Chondrocyte (in vitro differentiated cells): Measurements from ENCODE around the gene ZBTB12. TPM values are rescaled to one million over a fixed set of nuclear protein-coding genes. Genes with fewer than 3 reads are reported as not detected.

Experiments
- DNase-seq: peaks from one replicate; pipeline ENCODE4 v3.0.0; 2021; ENCODE audit warnings: mixed read lengths, low spot score
- H3K27ac Mint-ChIP-seq: one replicate; pipeline ENCODE4 v1.8.0; 2021; ENCODE audit warnings: mild to moderate bottlenecking, moderate library complexity, mixed read lengths; ENCODE audit not compliant: unreplicated experiment
- H3K27me3 Mint-ChIP-seq: 2 replicates; pipeline ENCODE4 v1.8.0; 2021; ENCODE audit warnings: low read depth, mixed read lengths
- H3K36me3 Mint-ChIP-seq: 2 replicates; pipeline ENCODE4 v1.8.0; 2021; ENCODE audit warnings: low read depth, mixed read lengths
- H3K4me1 Mint-ChIP-seq: 2 replicates; pipeline ENCODE4 v1.8.0; 2021; ENCODE audit warnings: low read depth, mild to moderate bottlenecking, mixed read lengths
- H3K4me3 Mint-ChIP-seq: one replicate; pipeline ENCODE4 v1.8.0; 2021; ENCODE audit warnings: mild to moderate bottlenecking, moderate library complexity, mixed read lengths; ENCODE audit not compliant: unreplicated experiment
- H3K9me3 Mint-ChIP-seq: 2 replicates; pipeline ENCODE4 v1.8.0; 2021; ENCODE audit warnings: low read depth, mixed read lengths
- total RNA-seq: library from RNA; stranded (reverse); gene quantifications from 3 replicates; pipeline ENCODE4 v1.2.1, GENCODE V29; 2021
- TF ChIP-seq, protein P1 (sequence below): fragments of 200-600 bp; sonication (generic); IDR thresholded peaks from 2 replicates; pipeline ENCODE4 v1.5.0; 2021; ENCODE audit warnings: antibody characterized with exemption, mild to moderate bottlenecking, moderate library complexity

Gene ZBTB12
- total RNA-seq, 1 donor from 2014 or later = 6.7 TPM

GRCh38 chr6:31930962-31931361, 29.1 kb upstream of the ZBTB12 start:
- Mint-ChIP-seq H3K36me3 (no peaks in the 10 kb centered on the region), H3K27ac (no peak overlapping the region), H3K27me3 (peaks cover 9% of the 10 kb centered on the region), H3K4me1 (no peaks in the 10 kb centered on the region), H3K4me3 (no peak overlapping the region), H3K9me3 (no peaks in the 10 kb centered on the region)
- no peak for DNase-seq
- TF ChIP-seq, protein P1, sequence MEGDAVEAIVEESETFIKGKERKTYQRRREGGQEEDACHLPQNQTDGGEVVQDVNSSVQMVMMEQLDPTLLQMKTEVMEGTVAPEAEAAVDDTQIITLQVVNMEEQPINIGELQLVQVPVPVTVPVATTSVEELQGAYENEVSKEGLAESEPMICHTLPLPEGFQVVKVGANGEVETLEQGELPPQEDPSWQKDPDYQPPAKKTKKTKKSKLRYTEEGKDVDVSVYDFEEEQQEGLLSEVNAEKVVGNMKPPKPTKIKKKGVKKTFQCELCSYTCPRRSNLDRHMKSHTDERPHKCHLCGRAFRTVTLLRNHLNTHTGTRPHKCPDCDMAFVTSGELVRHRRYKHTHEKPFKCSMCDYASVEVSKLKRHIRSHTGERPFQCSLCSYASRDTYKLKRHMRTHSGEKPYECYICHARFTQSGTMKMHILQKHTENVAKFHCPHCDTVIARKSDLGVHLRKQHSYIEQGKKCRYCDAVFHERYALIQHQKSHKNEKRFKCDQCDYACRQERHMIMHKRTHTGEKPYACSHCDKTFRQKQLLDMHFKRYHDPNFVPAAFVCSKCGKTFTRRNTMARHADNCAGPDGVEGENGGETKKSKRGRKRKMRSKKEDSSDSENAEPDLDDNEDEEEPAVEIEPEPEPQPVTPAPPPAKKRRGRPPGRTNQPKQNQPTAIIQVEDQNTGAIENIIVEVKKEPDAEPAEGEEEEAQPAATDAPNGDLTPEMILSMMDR = no peak

DNA sequence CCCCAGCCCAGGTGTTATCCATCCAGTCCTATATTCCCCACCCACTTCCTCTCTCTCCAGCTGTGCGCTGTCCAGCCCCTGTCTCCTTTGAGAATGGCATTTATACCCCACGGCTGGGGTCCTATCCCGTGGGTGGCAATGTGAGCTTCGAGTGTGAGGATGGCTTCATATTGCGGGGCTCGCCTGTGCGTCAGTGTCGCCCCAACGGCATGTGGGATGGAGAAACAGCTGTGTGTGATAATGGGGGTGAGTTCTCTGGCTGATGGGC, 26.7 kb upstream of the ZBTB12 start:
- Mint-ChIP-seq H3K4me1 (no peaks in the 10 kb centered on the region), H3K4me3 (no peak overlapping the region), H3K27me3 (peaks cover 7% of the 10 kb centered on the region), H3K36me3 (no peaks in the 10 kb centered on the region), H3K9me3 (no peaks in the 10 kb centered on the region), H3K27ac (no peak overlapping the region)
- TF ChIP-seq, protein P1 = no peak
- no peak for DNase-seq

DNA sequence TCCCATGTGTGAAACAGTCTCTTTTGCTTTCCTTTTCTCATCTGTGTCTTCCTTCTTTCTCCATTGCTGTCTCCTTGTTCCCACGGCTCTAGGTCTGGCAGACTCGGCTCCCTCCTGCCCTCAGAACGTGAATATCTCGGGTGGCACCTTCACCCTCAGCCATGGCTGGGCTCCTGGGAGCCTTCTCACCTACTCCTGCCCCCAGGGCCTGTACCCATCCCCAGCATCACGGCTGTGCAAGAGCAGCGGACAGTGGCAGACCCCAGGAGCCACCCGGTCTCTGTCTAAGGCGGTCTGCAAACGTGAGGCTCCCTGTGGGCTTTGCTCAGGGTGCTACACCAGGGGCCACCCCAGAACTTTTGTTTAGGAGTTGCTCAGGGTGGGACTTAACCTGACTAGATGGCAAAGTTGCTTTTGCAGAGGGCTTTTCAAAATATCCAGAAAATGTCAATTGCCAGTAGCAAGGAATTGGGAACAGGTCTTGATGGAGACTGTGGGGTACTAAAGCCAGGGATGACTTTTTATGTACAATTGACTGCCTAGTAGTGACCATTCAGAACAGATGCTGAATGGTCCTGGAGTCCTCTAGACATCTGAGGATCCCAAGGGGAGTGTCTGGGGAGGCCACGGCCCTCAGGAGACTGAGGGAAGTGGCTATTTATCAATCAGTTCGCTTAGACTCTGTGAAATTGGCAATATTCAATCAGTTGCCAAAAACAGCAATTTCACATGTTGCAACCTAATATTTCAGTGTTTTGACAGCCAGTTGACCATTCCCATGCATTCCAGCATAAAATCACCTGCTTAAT, 26.2 kb upstream of the ZBTB12 start:
- no peak overlapping the region for H3K27ac Mint-ChIP-seq
- no peaks in the 10 kb centered on the region for H3K9me3 Mint-ChIP-seq
- no peaks in the 10 kb centered on the region for H3K4me1 Mint-ChIP-seq
- H3K4me3 Mint-ChIP-seq = no peak overlapping the region
- H3K36me3 Mint-ChIP-seq = no peaks in the 10 kb centered on the region
- TF ChIP-seq, protein P1 = no peak
- DNase-seq = no peak
- H3K27me3 Mint-ChIP-seq = peaks cover 4% of the 10 kb centered on the region

GRCh38 chr6:31927242-31927862, 25.5 kb upstream of the ZBTB12 start, which contains the start of gene C2:
Gene C2 (plus strand): TSS chr6:31927717. CDS start chr6:31927753, 36 bp downstream.
- Mint-ChIP-seq H3K36me3 (no peaks in the 10 kb centered on the region), H3K4me1 (no peaks in the 10 kb centered on the region), H3K9me3 (no peaks in the 10 kb centered on the region), H3K27ac (no peak within 1 kb of the TSS), H3K4me3 (no peak within 1 kb of the TSS), H3K27me3 (no peaks in the 10 kb centered on the region)
- TF ChIP-seq, protein P1 = no peak
- DNase-seq = no peak

DNA sequence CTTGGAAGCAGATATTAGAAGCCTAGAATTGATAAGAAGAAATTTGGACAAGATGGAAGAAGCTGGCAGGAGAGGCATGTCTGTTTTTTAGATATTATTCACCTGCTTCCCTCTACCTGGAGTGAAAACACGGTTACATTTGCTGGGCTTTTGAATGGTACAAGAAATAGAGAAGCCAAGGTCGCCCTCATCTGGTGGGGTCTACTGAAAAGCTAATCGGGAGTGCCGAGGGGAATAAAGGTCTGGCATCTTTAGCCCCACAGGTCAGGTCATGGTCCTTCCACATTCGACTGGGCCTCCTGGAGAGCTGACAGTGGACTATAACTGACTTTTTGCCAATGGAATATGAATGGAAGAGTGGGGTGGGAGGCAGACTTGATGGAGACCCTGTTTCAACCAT, 21.1 kb upstream of the ZBTB12 start:
- H3K4me3 Mint-ChIP-seq = no peak overlapping the region
- no peaks in the 10 kb centered on the region for H3K27me3 Mint-ChIP-seq
- TF ChIP-seq, protein P1 = peak; percentile 35
- no peak overlapping the region for H3K27ac Mint-ChIP-seq
- H3K4me1 Mint-ChIP-seq = no peaks in the 10 kb centered on the region
- no peaks in the 10 kb centered on the region for H3K36me3 Mint-ChIP-seq
- DNase-seq = no peak
- H3K9me3 Mint-ChIP-seq = no peaks in the 10 kb centered on the region
